HepG2 (cell line): Measurements from ENCODE around the gene GUCA1A. TPM values are rescaled to one million over a fixed set of nuclear protein-coding genes. Genes with fewer than 3 reads are reported as not detected.
A peak's percentile ranks its signal among the peaks of the same experiment; 100 is the strongest.

Source experiments
- BORCS8-MEF2B ChIP-seq: sonication (generic); formaldehyde crosslinking; IDR thresholded peaks from 2 replicates; pipeline ENCODE4 v1.8.0; 2022; ENCODE audit warnings: mild to moderate bottlenecking, missing genetic modification reagents
- GATAD2A ChIP-seq: IDR thresholded peaks from 2 replicates; pipeline ENCODE4 v1.6.1; 2016
- HOXA9 ChIP-seq: sonication (generic); formaldehyde crosslinking; IDR thresholded peaks from 2 replicates; pipeline ENCODE4 v1.8.1; 2022; ENCODE audit warnings: missing genetic modification reagents, mild to moderate bottlenecking, moderate library complexity, borderline replicate concordance
- IRF1 ChIP-seq: sonication (generic); formaldehyde crosslinking; IDR thresholded peaks from 2 replicates; pipeline ENCODE4 v1.4.0; 2020; ENCODE audit warnings: low read depth, mild to moderate bottlenecking, missing genetic modification reagents
- KAT7 ChIP-seq: IDR thresholded peaks from 2 replicates; pipeline ENCODE4 v1.6.1; 2018; ENCODE audit warnings: borderline replicate concordance, missing compliant biosample characterization
- KMT2B ChIP-seq: IDR thresholded peaks from 2 replicates; pipeline ENCODE4 v1.6.1; 2016; ENCODE audit warnings: missing genetic modification reagents, missing compliant biosample characterization
- MAZ ChIP-seq, 2 experiments: sonication (generic) in 1 of 2; formaldehyde crosslinking in 1 of 2; IDR thresholded peaks; 2 replicates each; pipeline versions ENCODE4 v1.5.0 to v1.6.1; 2012 to 2020; ENCODE audit warnings: low read depth in 2 of 2, mild to moderate bottlenecking in 2 of 2, borderline replicate concordance in 1 of 2, improper control_type of control experiment in 1 of 2, low read length in 1 of 2, missing genetic modification reagents in 1 of 2, moderate library complexity in 1 of 2
- MTF1 ChIP-seq: sonication (generic); formaldehyde crosslinking; IDR thresholded peaks from 2 replicates; pipeline ENCODE4 v1.5.0; 2020; ENCODE audit warnings: missing genetic modification reagents
- POGK ChIP-seq: sonication (generic); formaldehyde crosslinking; conservative IDR thresholded peaks from 2 replicates; pipeline ENCODE4 v1.8.0; 2022; ENCODE audit warnings: mild to moderate bottlenecking, moderate library complexity, missing genetic modification reagents
- SOX5 ChIP-seq: IDR thresholded peaks from 2 replicates; pipeline ENCODE4 v1.6.1; 2016; ENCODE audit warnings: borderline replicate concordance
- SRSF9 ChIP-seq: fragments of 200-400 bp; formaldehyde crosslinking; IDR thresholded peaks from 2 replicates; pipeline ENCODE4 v1.6.1; 2018; ENCODE audit warnings: borderline replicate concordance, mild to moderate bottlenecking, low read depth, low read length; ENCODE audit not compliant: insufficient read depth, poor library complexity, severe bottlenecking
- STAG1 ChIP-seq: sonication (generic); formaldehyde crosslinking; IDR thresholded peaks from 2 replicates; pipeline ENCODE4 v1.4.0; 2020; ENCODE audit warnings: missing genetic modification reagents
- WIZ ChIP-seq: sonication (generic); formaldehyde crosslinking; IDR thresholded peaks from 2 replicates; pipeline ENCODE4 v1.5.1; 2020; ENCODE audit warnings: mild to moderate bottlenecking, missing genetic modification reagents
- ZBTB43 ChIP-seq: sonication (generic); formaldehyde crosslinking; conservative IDR thresholded peaks from 2 replicates; pipeline ENCODE4 v1.4.0; 2020; ENCODE audit warnings: missing genetic modification reagents
- ZNF10 ChIP-seq: sonication (generic); formaldehyde crosslinking; IDR thresholded peaks from 2 replicates; pipeline ENCODE4 v1.4.0; 2020; ENCODE audit warnings: mild to moderate bottlenecking, low read depth, missing genetic modification reagents, borderline replicate concordance
- ZNF143 ChIP-seq: sonication (generic); formaldehyde crosslinking; IDR thresholded peaks from 2 replicates; pipeline ENCODE4 v1.4.0; 2020; ENCODE audit warnings: missing genetic modification reagents
- ZNF281 ChIP-seq: sonication (generic); formaldehyde crosslinking; IDR thresholded peaks from 2 replicates; pipeline ENCODE4 v1.4.0; 2020; ENCODE audit warnings: missing genetic modification reagents, borderline replicate concordance
- ZNF335 ChIP-seq: sonication (generic); formaldehyde crosslinking; IDR thresholded peaks from 2 replicates; pipeline ENCODE4 v1.4.0; 2020; ENCODE audit warnings: missing genetic modification reagents
- ZNF432 ChIP-seq: sonication (generic); formaldehyde crosslinking; IDR thresholded peaks from 2 replicates; pipeline ENCODE4 v1.5.0; 2020; ENCODE audit warnings: missing genetic modification reagents, mild to moderate bottlenecking, borderline replicate concordance
- ZNF496 ChIP-seq: sonication (generic); formaldehyde crosslinking; IDR thresholded peaks from 2 replicates; pipeline ENCODE4 v1.8.1; 2023; ENCODE audit warnings: mild to moderate bottlenecking, moderate library complexity, missing genetic modification reagents; ENCODE audit not compliant: insufficient replicate concordance
- ZNF644 ChIP-seq: IDR thresholded peaks from 2 replicates; pipeline ENCODE4 v1.6.1; 2016; ENCODE audit warnings: low read depth
- ZNF691 ChIP-seq: sonication (generic); formaldehyde crosslinking; IDR thresholded peaks from 2 replicates; pipeline ENCODE4 v1.4.0; 2020; ENCODE audit warnings: missing genetic modification reagents, low read depth, mild to moderate bottlenecking, borderline replicate concordance
- polyA plus RNA-seq, 8 experiments: library from polyadenylated mRNA; depleted of rRNA in 3 of 8; stranded (reverse) in 7 of 8; unstranded in 1 of 8; fragments of >200 nt; fragmentation: Illumina TruSeq in 4 of 8; extraction: Trizol in 4 of 8; gene quantifications; 2 replicates each; pipeline versions ENCODE4 v1.2.1 to v1.2.3, GENCODE V29; 2011 to 2016; ENCODE audit warnings: low read depth in 4 of 8, missing spikeins in 1 of 8, mixed read lengths in 1 of 8; ENCODE audit not compliant: insufficient read depth in 1 of 8
- total RNA-seq, 5 experiments: library from RNA; depleted of rRNA; stranded (reverse); fragments of >200 nt; fragmentation: Illumina TruSeq; extraction: Trizol; gene quantifications; 2 replicates each; pipeline ENCODE4 v1.2.3, GENCODE V29; 2016; ENCODE audit warnings: low read depth in 1 of 5

GUCA1A gene
- total and polyA plus RNA-seq, 2 of the 13 experiments (the other 11 are each of a cell fraction or from before 2014, with no cell fraction given): not detected

GRCh38 chr6:42166444-42167141 lies 6.6 kb upstream of the GUCA1A start (continued):
- no peak for TF ChIP-seq SRSF9
- TF ChIP-seq MTF1 (CRISPR knock-in tag): no peak
- 0 out of 2 replicates have a peak, but pooled peaks have one; percentile 27 for TF ChIP-seq BORCS8-MEF2B (CRISPR knock-in tag)
- TF ChIP-seq ZBTB43 (CRISPR knock-in tag): no peak
- no peak for TF ChIP-seq POGK
- no peak for TF ChIP-seq ZNF10
- no peak for TF ChIP-seq GATAD2A (CRISPR knock-in tag)
- TF ChIP-seq KAT7 (CRISPR knock-in tag): no peak
- no peak for TF ChIP-seq ZNF143 (CRISPR knock-in tag)
- no peak for TF ChIP-seq WIZ (CRISPR knock-in tag)
- TF ChIP-seq ZNF281: no peak
- peak; percentile 52; the same call in 1 of the 2 replicates for TF ChIP-seq MAZ (IDR thresholded peaks at IDR 0.05; ENCODE audit: borderline replicate concordance, low read depth, low read length)
- peak; percentile 26; the same call in 1 of the 2 replicates for TF ChIP-seq MAZ (CRISPR knock-in tag; IDR thresholded peaks at IDR 0.05; ENCODE audit: low read depth)
- no peak for TF ChIP-seq ZNF691 (CRISPR knock-in tag)
- no peak for TF ChIP-seq ZNF496
- TF ChIP-seq ZNF644 (CRISPR knock-in tag): no peak
- TF ChIP-seq IRF1 (CRISPR knock-in tag): no peak
- no peak for TF ChIP-seq HOXA9
- TF ChIP-seq STAG1: peak; percentile 92
- TF ChIP-seq ZNF432 (CRISPR knock-in tag): no peak
- no peak for TF ChIP-seq ZNF335 (CRISPR knock-in tag)
- no peak for TF ChIP-seq SOX5
- TF ChIP-seq KMT2B: no peak
